ENCODE data around the gene TTC8. TPM values are rescaled to one million over a fixed set of nuclear protein-coding genes. Genes with fewer than 3 reads are reported as not detected.
A peak's percentile ranks its signal among the peaks of the same experiment; 100 is the strongest.

TTC8 gene
- total RNA-seq, 2 donors from 2014 or later, result 11.2 to 16.3 TPM

DNA sequence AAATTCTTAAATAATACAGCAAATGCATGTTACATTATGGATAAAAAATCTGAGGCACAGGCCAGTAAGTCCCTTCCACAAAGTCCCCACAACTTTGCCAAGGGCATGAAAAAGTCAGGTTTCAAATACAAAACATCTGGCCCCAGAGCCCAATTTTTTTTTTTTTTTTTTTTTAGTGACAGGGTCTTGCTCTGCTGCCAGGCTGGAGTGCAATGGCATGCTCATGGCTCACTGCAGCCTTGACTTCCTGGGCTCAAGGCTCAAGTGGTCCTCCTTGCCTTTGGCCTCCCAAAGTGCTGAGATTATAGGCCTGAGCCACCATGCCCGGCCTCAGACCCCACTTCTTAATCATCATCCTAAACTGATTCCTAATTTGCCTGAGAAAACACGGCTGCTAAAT is 3.1 kb upstream of the TTC8 start:
- DNase-seq, result no peak
- 80 to 82% methylated on average over 2 of the region's 2 CpGs for WGBS, 2 donors
- no peak for ATAC-seq
- intact Hi-C loops (cut with DNase I), result no loop called here
- TF ChIP-seq POLR2A (IDR thresholded peaks at IDR 0.05), result no peak
- TF ChIP-seq, protein P1, sequence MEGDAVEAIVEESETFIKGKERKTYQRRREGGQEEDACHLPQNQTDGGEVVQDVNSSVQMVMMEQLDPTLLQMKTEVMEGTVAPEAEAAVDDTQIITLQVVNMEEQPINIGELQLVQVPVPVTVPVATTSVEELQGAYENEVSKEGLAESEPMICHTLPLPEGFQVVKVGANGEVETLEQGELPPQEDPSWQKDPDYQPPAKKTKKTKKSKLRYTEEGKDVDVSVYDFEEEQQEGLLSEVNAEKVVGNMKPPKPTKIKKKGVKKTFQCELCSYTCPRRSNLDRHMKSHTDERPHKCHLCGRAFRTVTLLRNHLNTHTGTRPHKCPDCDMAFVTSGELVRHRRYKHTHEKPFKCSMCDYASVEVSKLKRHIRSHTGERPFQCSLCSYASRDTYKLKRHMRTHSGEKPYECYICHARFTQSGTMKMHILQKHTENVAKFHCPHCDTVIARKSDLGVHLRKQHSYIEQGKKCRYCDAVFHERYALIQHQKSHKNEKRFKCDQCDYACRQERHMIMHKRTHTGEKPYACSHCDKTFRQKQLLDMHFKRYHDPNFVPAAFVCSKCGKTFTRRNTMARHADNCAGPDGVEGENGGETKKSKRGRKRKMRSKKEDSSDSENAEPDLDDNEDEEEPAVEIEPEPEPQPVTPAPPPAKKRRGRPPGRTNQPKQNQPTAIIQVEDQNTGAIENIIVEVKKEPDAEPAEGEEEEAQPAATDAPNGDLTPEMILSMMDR (IDR thresholded peaks at IDR 0.05), result no peak
- Histone ChIP-seq H3K36me3 (replicated peaks in 1 of 2; ENCODE audit: insufficient read depth in 1 of 2, low read depth in 2 of 2) (no peaks in the 10 kb centered on the region), H3K27me3 (no peaks in the 10 kb centered on the region), H3K4me1 (peaks cover 9% of the 10 kb centered on the region), H3K9me3 (no peaks in the 10 kb centered on the region), H3K27ac (no peak overlapping the region), H3K4me3 (no peak overlapping the region)

DNA sequence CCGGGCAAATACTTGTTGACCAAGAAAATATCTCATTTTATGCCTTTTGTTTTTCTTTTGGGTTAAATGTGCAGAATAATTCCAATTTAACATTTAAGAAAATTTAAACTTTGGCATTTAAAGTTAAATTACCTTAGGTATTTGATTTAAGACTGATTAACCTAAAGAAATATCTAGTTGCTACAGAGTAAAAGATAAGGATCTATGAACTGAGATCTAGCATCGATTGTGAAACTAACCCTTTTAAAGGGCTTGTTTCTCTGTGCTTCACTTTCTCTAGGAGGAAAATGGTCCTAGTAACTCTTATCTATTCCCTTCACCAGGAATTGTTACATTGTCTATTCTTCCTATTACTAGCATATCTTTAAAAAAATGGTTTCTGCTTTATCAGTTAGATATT is 2.6 kb upstream of the TTC8 start:
- intact Hi-C loops (cut with DNase I), result no loop called here

DNA sequence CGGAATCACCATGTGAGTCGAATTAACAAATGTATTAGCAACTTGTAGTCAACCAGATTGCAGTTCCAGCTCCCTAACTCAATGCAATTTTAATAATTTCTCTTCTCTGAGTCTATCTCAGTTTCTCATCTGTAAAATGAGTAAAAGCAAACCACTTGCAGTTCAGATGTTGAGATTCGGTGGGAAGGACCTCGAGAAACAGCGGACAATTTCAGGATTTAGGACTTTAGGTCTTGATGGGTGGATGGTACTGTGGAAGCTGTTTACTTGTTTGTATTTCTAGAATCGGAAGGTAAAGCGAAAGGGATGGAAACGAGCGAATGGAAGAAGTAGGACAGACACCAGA is 510 bp upstream of the TTC8 start:
- peak; percentile 2 for ATAC-seq
- peaks cover 9% of the 10 kb centered on the region for H3K4me1 ChIP-seq
- no peaks in the 10 kb centered on the region for H3K9me3 ChIP-seq
- intact Hi-C loops (cut with DNase I), result no loop called here
- WGBS, 2 donors, result 1 to 3% methylated on average over 9 of the region's 9 CpGs
- no peak for DNase-seq
- H3K36me3 ChIP-seq (replicated peaks in 1 of 2; ENCODE audit: insufficient read depth in 1 of 2, low read depth in 2 of 2), result no peaks in the 10 kb centered on the region
- TF ChIP-seq, protein P1 (IDR thresholded peaks at IDR 0.05), result no peak
- TF ChIP-seq POLR2A (IDR thresholded peaks at IDR 0.05), result no peak
- peak overlapping the region; percentile 73 to 94 (median 86) for H3K27ac ChIP-seq
- H3K4me3 ChIP-seq, result peak overlapping the region; percentile 30 to 35
- no peaks in the 10 kb centered on the region for H3K27me3 ChIP-seq

More for the DNA sequence above, 2.6 kb upstream of the TTC8 start:
- WGBS, 2 donors, result 50 to 55% methylated on average over 2 of the region's 2 CpGs
- no peaks in the 10 kb centered on the region for H3K27me3 ChIP-seq
- ATAC-seq (no peak), DNase-seq (no peak)
- H3K9me3 ChIP-seq, result no peaks in the 10 kb centered on the region
- no peak for TF ChIP-seq POLR2A (IDR thresholded peaks at IDR 0.05)
- TF ChIP-seq, protein P1 (IDR thresholded peaks at IDR 0.05), result no peak
- H3K4me1 ChIP-seq, result peaks cover 9% of the 10 kb centered on the region
- no peaks in the 10 kb centered on the region for H3K36me3 ChIP-seq (replicated peaks in 1 of 2; ENCODE audit: insufficient read depth in 1 of 2, low read depth in 2 of 2)
- no peak overlapping the region for H3K4me3 ChIP-seq
- no peak overlapping the region for H3K27ac ChIP-seq

DNA sequence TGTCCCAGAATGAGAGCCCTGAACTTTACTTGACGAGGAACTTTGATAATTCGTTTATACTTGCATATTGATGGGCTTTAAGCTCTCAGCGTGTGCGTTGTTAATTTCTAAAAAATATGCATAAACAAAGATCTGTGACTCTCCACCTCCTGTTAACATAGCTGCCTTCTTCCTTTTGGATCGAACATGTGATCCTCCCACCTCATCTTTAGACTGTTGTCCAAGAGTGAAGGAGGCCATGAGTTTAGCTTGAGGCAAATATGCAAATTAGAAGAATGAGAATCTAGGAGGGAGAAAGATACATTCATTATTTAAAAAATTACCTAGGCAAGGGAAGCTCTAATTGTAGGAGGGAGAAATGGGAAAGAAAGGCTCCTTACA is 617 bp downstream of the TTC8 start:
- H3K27ac ChIP-seq, result peak overlapping the region; percentile 73 to 94 (median 86)
- H3K9me3 ChIP-seq, result no peaks in the 10 kb centered on the region
- H3K27me3 ChIP-seq, result no peaks in the 10 kb centered on the region
- 1 to 2% methylated on average over 5 of the region's 5 CpGs for WGBS, 2 donors
- DNase-seq (no peak), ATAC-seq (no peak)
- H3K4me3 ChIP-seq, result peak overlapping the region; percentile 30 to 52
- peaks cover 9% of the 10 kb centered on the region for H3K4me1 ChIP-seq
- H3K36me3 ChIP-seq (replicated peaks in 1 of 2; ENCODE audit: insufficient read depth in 1 of 2, low read depth in 2 of 2), result no peaks in the 10 kb centered on the region
- intact Hi-C loops (cut with DNase I), result no loop called here
- TF ChIP-seq POLR2A (IDR thresholded peaks at IDR 0.05), result no peak
- TF ChIP-seq, protein P1 (IDR thresholded peaks at IDR 0.05), result no peak

DNA sequence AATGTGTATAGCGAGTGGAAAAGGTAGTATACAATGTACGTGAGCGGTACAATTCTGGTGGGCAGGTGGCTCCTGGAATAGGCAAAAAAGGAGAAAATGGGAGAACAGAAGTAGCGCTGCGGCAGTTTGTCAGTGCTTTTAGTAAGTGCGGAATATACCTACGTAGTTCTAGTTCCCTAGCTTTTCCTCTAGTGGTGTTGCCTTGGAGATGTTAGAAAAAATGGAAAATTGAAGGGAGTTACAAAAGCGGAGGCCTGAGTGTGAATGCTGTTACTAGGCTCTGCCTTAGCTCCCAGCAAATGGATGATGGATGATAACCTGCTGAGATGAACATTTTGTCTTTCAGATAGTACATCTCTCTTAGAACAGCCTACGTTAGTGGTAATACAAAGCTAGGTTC is 1.1 kb downstream of the TTC8 start:
- Histone ChIP-seq H3K4me3 (no peak overlapping the region), H3K4me1 (peaks cover 9% of the 10 kb centered on the region), H3K27me3 (no peaks in the 10 kb centered on the region), H3K36me3 (replicated peaks in 1 of 2; ENCODE audit: insufficient read depth in 1 of 2, low read depth in 2 of 2) (no peaks in the 10 kb centered on the region), H3K27ac (peak overlapping the region in 1 of 4 donors; percentile 94), H3K9me3 (no peaks in the 10 kb centered on the region)
- intact Hi-C loops (cut with DNase I), result no loop called here
- DNase-seq, result peak in 1 of 4 donors; percentile 6
- 88 to 89% methylated on average over 9 of the region's 9 CpGs for WGBS, 2 donors
- no peak for ATAC-seq
- TF ChIP-seq POLR2A (IDR thresholded peaks at IDR 0.05), result peak in 1 of 3 donors; percentile 34
- TF ChIP-seq, protein P1 (IDR thresholded peaks at IDR 0.05), result no peak
